Measurements from ENCODE around the gene S100A13. TPM values are rescaled to one million over a fixed set of nuclear protein-coding genes. Genes with fewer than 3 reads are reported as not detected.
"Not testable (repeated sequence)": the region's sequence is repeated elsewhere in the genome, so short reads cannot be mapped to it uniquely, and the experiment has no call there.

S100A13 gene
- total RNA-seq, 1 donor from 2014 or later = 44.5 TPM

DNA sequence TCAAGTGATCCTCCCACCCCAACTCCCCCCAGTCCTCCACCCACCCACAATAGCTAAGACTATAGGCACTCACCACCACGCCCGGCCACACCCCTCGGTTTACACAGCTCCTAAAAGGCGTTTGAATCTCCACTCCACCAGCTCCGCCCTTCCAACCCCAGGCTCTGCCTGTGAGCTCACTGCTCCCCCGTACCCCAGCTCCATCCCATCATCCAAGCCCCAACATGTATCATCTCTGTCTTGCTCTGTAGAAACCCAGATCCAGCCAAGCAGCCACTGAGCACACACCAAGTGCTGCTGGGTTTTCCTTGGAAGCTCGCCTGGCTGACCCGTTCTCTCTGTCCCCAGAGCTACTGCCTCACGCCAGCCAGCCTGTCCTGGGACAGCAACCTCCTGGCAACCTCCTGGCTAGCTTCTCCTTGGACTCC lies 49.7 kb downstream of the S100A13 start:
- TF ChIP-seq, protein P1, sequence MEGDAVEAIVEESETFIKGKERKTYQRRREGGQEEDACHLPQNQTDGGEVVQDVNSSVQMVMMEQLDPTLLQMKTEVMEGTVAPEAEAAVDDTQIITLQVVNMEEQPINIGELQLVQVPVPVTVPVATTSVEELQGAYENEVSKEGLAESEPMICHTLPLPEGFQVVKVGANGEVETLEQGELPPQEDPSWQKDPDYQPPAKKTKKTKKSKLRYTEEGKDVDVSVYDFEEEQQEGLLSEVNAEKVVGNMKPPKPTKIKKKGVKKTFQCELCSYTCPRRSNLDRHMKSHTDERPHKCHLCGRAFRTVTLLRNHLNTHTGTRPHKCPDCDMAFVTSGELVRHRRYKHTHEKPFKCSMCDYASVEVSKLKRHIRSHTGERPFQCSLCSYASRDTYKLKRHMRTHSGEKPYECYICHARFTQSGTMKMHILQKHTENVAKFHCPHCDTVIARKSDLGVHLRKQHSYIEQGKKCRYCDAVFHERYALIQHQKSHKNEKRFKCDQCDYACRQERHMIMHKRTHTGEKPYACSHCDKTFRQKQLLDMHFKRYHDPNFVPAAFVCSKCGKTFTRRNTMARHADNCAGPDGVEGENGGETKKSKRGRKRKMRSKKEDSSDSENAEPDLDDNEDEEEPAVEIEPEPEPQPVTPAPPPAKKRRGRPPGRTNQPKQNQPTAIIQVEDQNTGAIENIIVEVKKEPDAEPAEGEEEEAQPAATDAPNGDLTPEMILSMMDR (IDR thresholded peaks at IDR 0.05; ENCODE audit: insufficient read depth, low read length, severe bottlenecking) = no peak
- DNase-seq (ENCODE audit: low read depth) (peak; percentile 67), FAIRE-seq (no peak)
- Histone ChIP-seq H3K36me3 (ENCODE audit: control insufficient read depth, insufficient read depth, low read length) (no peaks in the 10 kb centered on the region), H3K27me3 (ENCODE audit: control insufficient read depth, insufficient read depth, low read length) (no peaks in the 10 kb centered on the region), H3K4me3 (ENCODE audit: low read depth, low read length) (no peak overlapping the region)

DNA sequence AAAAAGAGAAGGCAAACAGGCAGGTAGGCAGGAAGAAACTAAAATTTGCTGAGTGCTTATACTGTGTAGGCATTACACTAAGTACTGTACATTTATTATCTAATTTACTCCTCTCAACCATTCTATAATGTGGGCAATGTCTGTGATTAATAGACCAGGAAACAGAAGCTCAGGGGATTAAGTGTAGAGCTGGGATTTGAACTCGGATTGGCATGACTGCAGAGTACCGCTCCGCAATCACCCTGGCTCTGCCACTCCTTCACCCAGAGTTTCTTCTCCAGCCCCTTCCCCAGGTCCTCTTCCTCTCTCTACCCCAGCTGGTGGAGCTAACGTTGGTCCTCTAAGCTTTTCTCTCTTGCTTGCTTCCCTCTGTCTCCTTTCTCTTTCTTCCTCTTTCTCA lies 50.2 kb downstream of the S100A13 start:
- no peak overlapping the region for H3K4me3 ChIP-seq (ENCODE audit: low read depth, low read length)
- no peak for FAIRE-seq

DNA sequence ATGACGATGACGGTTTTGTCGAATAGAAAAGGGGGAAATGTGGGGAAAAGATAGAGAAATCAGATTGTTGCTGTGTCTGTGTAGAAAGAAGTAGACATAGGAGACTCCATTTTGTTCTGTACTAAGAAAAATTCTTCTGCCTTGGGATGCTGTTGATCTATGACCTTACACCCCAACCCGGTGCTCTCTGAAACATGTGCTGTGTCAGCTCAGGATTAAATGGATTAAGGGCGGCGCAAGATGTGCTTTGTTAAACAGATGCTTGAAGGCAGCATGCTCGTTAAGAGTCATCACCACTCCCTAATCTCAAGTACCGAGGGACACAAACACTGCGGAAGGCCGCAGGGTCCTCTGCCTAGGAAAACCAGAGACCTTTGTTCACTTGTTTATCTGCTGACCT lies 51.8 kb downstream of the S100A13 start:
- not testable (repeated sequence) for H3K36me3 ChIP-seq (ENCODE audit: control insufficient read depth, insufficient read depth, low read length); FAIRE-seq; DNase-seq (ENCODE audit: low read depth); H3K27me3 ChIP-seq (ENCODE audit: control insufficient read depth, insufficient read depth, low read length); H3K4me3 ChIP-seq (ENCODE audit: low read depth, low read length)

More for the DNA sequence above, 50.2 kb downstream of the S100A13 start:
- no peak for DNase-seq (ENCODE audit: low read depth)
- H3K27me3 ChIP-seq (ENCODE audit: control insufficient read depth, insufficient read depth, low read length) = no peaks in the 10 kb centered on the region
- H3K36me3 ChIP-seq (ENCODE audit: control insufficient read depth, insufficient read depth, low read length) = no peaks in the 10 kb centered on the region
- TF ChIP-seq, protein P1 (IDR thresholded peaks at IDR 0.05; ENCODE audit: insufficient read depth, low read length, severe bottlenecking) = no peak

DNA sequence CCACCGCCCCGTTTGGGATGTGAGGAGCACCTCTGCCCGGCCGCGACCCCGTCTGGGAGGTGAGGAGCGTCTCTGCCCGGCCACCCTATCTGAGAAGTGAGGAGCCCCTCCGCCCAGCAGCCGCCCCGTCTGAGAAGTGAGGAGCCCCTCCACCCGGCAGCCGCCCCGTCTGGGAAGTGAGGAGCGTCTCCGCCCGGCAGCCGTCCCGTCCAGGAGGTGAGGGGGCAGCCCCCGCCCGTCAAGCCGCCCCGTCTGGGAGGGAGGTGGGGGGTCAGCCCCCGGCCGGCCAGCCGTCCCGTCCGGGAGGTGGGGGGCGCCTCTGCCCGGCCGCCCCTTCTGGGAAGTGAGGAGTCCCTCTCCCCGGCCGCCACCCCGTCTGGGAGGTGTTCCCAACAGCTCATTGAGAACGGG lies 52.2 kb downstream of the S100A13 start:
- H3K4me3 ChIP-seq (ENCODE audit: low read depth, low read length); FAIRE-seq; DNase-seq (ENCODE audit: low read depth); H3K36me3 ChIP-seq (ENCODE audit: control insufficient read depth, insufficient read depth, low read length); H3K27me3 ChIP-seq (ENCODE audit: control insufficient read depth, insufficient read depth, low read length): not testable (repeated sequence)

DNA sequence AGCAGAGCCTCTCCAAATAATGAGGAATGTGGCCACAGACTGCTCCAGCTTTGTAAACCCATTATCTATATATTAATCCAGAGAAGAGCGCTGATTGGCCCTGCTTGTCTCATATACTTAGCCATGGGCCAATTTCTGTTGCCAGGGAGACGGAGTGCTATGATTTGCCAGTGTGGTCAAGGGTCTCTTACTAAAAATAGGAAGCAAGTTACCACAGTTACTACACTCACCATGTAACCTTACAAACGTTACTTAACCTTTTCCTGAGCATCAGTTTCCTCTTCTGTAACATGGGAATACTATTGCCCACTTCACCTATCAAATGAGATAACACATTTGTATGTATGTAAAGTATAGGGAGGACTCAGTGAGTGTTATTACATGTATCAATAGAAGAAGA lies 54.0 kb downstream of the S100A13 start:
- DNase-seq (ENCODE audit: low read depth) (no peak), FAIRE-seq (no peak)
- no peaks in the 10 kb centered on the region for H3K36me3 ChIP-seq (ENCODE audit: control insufficient read depth, insufficient read depth, low read length)
- H3K4me3 ChIP-seq (ENCODE audit: low read depth, low read length) = no peak overlapping the region
- no peaks in the 10 kb centered on the region for H3K27me3 ChIP-seq (ENCODE audit: control insufficient read depth, insufficient read depth, low read length)
- TF ChIP-seq, protein P1 (IDR thresholded peaks at IDR 0.05; ENCODE audit: insufficient read depth, low read length, severe bottlenecking) = no peak

DNA sequence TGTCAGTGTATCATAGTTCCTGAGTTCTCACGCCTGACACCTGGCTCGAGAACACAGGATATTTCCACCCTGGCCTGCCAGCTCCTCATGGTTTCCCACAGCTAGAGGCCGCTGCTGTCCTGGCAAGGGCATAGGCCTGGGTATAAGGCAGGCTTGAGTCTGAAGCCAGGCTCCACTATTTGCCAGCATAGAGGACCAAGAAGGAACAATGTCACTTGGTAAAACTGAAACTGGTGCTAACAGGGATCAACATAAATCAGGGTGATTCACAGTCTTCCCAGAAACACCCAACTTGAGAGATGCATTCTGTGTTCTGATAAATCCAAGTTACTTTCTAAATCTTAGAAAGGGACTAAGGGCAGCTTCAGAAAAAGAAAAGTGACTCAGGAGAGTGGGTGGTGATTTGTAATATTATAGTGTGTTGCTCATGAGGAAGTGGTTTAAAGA lies 54.7 kb downstream of the S100A13 start:
- Histone ChIP-seq H3K36me3 (ENCODE audit: control insufficient read depth, insufficient read depth, low read length) (no peaks in the 10 kb centered on the region), H3K27me3 (ENCODE audit: control insufficient read depth, insufficient read depth, low read length) (no peaks in the 10 kb centered on the region), H3K4me3 (ENCODE audit: low read depth, low read length) (no peak overlapping the region)
- DNase-seq (ENCODE audit: low read depth) (peak; percentile 94), FAIRE-seq (no peak)
- TF ChIP-seq, protein P1 (IDR thresholded peaks at IDR 0.05; ENCODE audit: insufficient read depth, low read length, severe bottlenecking) = peak; percentile 91

DNA sequence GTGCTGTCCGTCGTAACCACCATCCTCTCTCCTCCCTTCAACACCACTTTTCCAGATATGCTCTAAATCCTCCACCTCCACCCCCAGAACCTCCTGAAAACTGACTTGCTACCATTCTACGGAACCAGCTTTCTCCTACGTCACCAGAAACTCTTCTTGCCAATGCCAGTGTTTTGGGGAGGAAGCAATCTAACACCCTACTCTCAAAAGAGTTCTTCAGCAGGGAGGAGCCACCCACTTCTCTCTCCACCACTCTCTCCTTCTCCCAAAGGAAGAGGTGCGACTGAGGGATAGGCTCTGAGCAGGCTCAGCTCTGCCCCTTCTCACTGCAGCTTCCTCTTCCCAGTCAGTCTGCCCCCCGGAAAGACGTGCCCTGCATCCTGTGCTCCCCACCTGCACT lies 55.6 kb downstream of the S100A13 start:
- no peak for FAIRE-seq
- TF ChIP-seq, protein P1 (IDR thresholded peaks at IDR 0.05; ENCODE audit: insufficient read depth, low read length, severe bottlenecking) = no peak
- DNase-seq (ENCODE audit: low read depth) = no peak

More for the DNA sequence above, 55.6 kb downstream of the S100A13 start:
- H3K27me3 ChIP-seq (ENCODE audit: control insufficient read depth, insufficient read depth, low read length) = no peaks in the 10 kb centered on the region
- H3K36me3 ChIP-seq (ENCODE audit: control insufficient read depth, insufficient read depth, low read length) = no peaks in the 10 kb centered on the region
- H3K4me3 ChIP-seq (ENCODE audit: low read depth, low read length) = no peak overlapping the region
